Esophagus muscularis mucosa (tissue), 4 donors: Measurements from ENCODE around the gene RPL22. TPM values are rescaled to one million over a fixed set of nuclear protein-coding genes. Genes with fewer than 3 reads are reported as not detected.

Experiments used
- DNase-seq: peaks from one replicate; pipeline ENCODE4 v3.0.0-alpha.2; 2017; ENCODE audit errors: extremely low spot score
- H3K27ac ChIP-seq, 4 donors: fragments of 200-600 bp; sonication (generic); replicated peaks in 1 of 4; 1 replicate in 3 of 4; 2 replicates in 1 of 4; pipeline ENCODE4 v1.5.1; 2016 to 2019; ENCODE audit warnings: mild to moderate bottlenecking in 1 of 4
- H3K27me3 ChIP-seq, 4 donors: fragments of 200-600 bp; sonication (generic); one replicate each; pipeline versions ENCODE4 v1.5.1 to v1.6.0; 2016 to 2019
- H3K36me3 ChIP-seq, 4 donors: fragments of 200-600 bp; sonication (generic); one replicate each; pipeline ENCODE4 v1.5.1; 2016 to 2019
- H3K4me1 ChIP-seq, 4 donors: fragments of 200-600 bp; sonication (generic); one replicate each; pipeline ENCODE4 v1.5.1; 2016 to 2019
- H3K4me3 ChIP-seq, 4 donors: fragments of 200-600 bp; sonication (generic); 1 replicate in 2 of 4; 2 replicates in 2 of 4; pipeline ENCODE4 v1.5.1; 2016 to 2019; ENCODE audit warnings: mild to moderate bottlenecking in 4 of 4, moderate library complexity in 1 of 4
- H3K9me3 ChIP-seq, 4 donors: fragments of 200-600 bp; sonication (generic); 1 replicate in 3 of 4; 2 replicates in 1 of 4; pipeline ENCODE4 v1.5.1; 2016 to 2019
- EP300 ChIP-seq: sonication (generic); formaldehyde crosslinking; IDR thresholded peaks from one replicate; pipeline ENCODE4 v1.6.1; 2017; ENCODE audit warnings: antibody characterized with exemption
- POLR2A ChIP-seq: fragments of 450-650 bp; IDR thresholded peaks from one replicate; pipeline ENCODE4 v1.6.1; 2017; ENCODE audit warnings: antibody characterized with exemption, moderate library complexity, mild to moderate bottlenecking, low read depth
- POLR2AphosphoS5 ChIP-seq, 2 donors: sonication (generic); formaldehyde crosslinking; IDR thresholded peaks; one replicate each; pipeline ENCODE4 v1.6.1; 2017; ENCODE audit warnings: antibody characterized with exemption in 2 of 2
- WGBS: methylation state at CpG from one replicate; pipeline ENCODE4 v1.1.5; 2018; 5-methylcytosine and 5-hydroxymethylcytosine counted together
- intact Hi-C: fragments of 100-400 bp; cut with DNase I; formaldehyde crosslinking; loops from one replicate; pipeline ENCODE4 v1.15.1; 2023
- total RNA-seq, 4 donors: library from RNA; depleted of rRNA; stranded (reverse); fragments of >200 nt; gene quantifications; one replicate each; pipeline versions ENCODE4 v1.1.0 to v1.2.1, GENCODE V29; 2016
- TF ChIP-seq, protein P1 (sequence below), 3 experiments: fragments of 200-600 bp in 2 of 3; fragments of 450-650 bp in 1 of 3; sonication (generic) in 2 of 3; IDR thresholded peaks; one replicate each; pipeline ENCODE4 v1.5.1; 2017 to 2019; ENCODE audit warnings: antibody characterized with exemption in 3 of 3, mild to moderate bottlenecking in 2 of 3, moderate library complexity in 1 of 3

Gene RPL22
- total RNA-seq, 4 donors from 2014 or later: 150 to 225 (median 218) TPM

- Histone ChIP-seq H3K4me3 (no peak overlapping the region), H3K27me3 (peaks cover 0 to 40% (median 5%) of the 10 kb centered on the region in 4 donors), H3K4me1 (peaks cover 6 to 15% (median 12%) of the 10 kb centered on the region in 4 donors), H3K27ac (no peak overlapping the region), H3K9me3 (no peaks in the 10 kb centered on the region), H3K36me3 (peaks cover 0 to 2% (median 0%) of the 10 kb centered on the region in 4 donors)
- DNase-seq: no peak
- 75% methylated on average over 11 of the region's 11 CpGs for WGBS
- TF ChIP-seq, protein P1, sequence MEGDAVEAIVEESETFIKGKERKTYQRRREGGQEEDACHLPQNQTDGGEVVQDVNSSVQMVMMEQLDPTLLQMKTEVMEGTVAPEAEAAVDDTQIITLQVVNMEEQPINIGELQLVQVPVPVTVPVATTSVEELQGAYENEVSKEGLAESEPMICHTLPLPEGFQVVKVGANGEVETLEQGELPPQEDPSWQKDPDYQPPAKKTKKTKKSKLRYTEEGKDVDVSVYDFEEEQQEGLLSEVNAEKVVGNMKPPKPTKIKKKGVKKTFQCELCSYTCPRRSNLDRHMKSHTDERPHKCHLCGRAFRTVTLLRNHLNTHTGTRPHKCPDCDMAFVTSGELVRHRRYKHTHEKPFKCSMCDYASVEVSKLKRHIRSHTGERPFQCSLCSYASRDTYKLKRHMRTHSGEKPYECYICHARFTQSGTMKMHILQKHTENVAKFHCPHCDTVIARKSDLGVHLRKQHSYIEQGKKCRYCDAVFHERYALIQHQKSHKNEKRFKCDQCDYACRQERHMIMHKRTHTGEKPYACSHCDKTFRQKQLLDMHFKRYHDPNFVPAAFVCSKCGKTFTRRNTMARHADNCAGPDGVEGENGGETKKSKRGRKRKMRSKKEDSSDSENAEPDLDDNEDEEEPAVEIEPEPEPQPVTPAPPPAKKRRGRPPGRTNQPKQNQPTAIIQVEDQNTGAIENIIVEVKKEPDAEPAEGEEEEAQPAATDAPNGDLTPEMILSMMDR (IDR thresholded peaks at IDR 0.05): no peak
- TF ChIP-seq POLR2AphosphoS5 (IDR thresholded peaks at IDR 0.05) (no peak), POLR2A (no peak), EP300 (no peak)
- intact Hi-C loops: no loop called here
Measured at GRCh38 chr1:6150006-6150938, 49.1 kb downstream of the RPL22 start.

GRCh38 chr1:6149597-6149996, 49.8 kb downstream of the RPL22 start:
- TF ChIP-seq, protein P1 (IDR thresholded peaks at IDR 0.05): no peak
- TF ChIP-seq EP300 (no peak), POLR2AphosphoS5 (IDR thresholded peaks at IDR 0.05) (no peak), POLR2A (no peak)
- peaks cover 0 to 2% (median 0%) of the 10 kb centered on the region in 4 donors for H3K36me3 ChIP-seq
- H3K4me3 ChIP-seq: no peak overlapping the region
- intact Hi-C loops: no loop called here
- no peaks in the 10 kb centered on the region for H3K9me3 ChIP-seq
- H3K27ac ChIP-seq: no peak overlapping the region
- H3K27me3 ChIP-seq: peaks cover 0 to 43% (median 5%) of the 10 kb centered on the region in 4 donors
- DNase-seq: no peak
- H3K4me1 ChIP-seq: peaks cover 6 to 15% (median 12%) of the 10 kb centered on the region in 4 donors
- WGBS: 94% methylated on average over 1 of the region's 1 CpG

GRCh38 chr1:6148497-6149241, 50.7 kb downstream of the RPL22 start:
- DNase-seq: no peak
- H3K27me3 ChIP-seq: peaks cover 0 to 48% (median 5%) of the 10 kb centered on the region in 4 donors
- intact Hi-C loops: no loop called here

GRCh38 chr1:6145864-6146410, 53.5 kb downstream of the RPL22 start:
- intact Hi-C loops: no loop called here
- TF ChIP-seq, protein P1 (IDR thresholded peaks at IDR 0.05): no peak
- no peak for TF ChIP-seq POLR2A
- TF ChIP-seq EP300: no peak
- no peak for TF ChIP-seq POLR2AphosphoS5 (IDR thresholded peaks at IDR 0.05)
- WGBS: 93% methylated on average over 24 of the region's 24 CpGs
- DNase-seq: no peak
- no peak overlapping the region for H3K27ac ChIP-seq
- peaks cover 0 to 49% (median 5%) of the 10 kb centered on the region in 4 donors for H3K27me3 ChIP-seq
- peaks cover 6 to 15% (median 12%) of the 10 kb centered on the region in 4 donors for H3K4me1 ChIP-seq
- H3K9me3 ChIP-seq: no peaks in the 10 kb centered on the region
- H3K36me3 ChIP-seq: peaks cover 0 to 1% (median 0%) of the 10 kb centered on the region in 4 donors
- no peak overlapping the region for H3K4me3 ChIP-seq

More at GRCh38 chr1:6148497-6149241, 50.7 kb downstream of the RPL22 start:
- TF ChIP-seq, protein P1 (IDR thresholded peaks at IDR 0.05): no peak
- TF ChIP-seq EP300 (no peak), POLR2AphosphoS5 (IDR thresholded peaks at IDR 0.05) (no peak), POLR2A (no peak)
- peaks cover 0 to 2% (median 0%) of the 10 kb centered on the region in 4 donors for H3K36me3 ChIP-seq
- no peak overlapping the region for H3K27ac ChIP-seq
- no peaks in the 10 kb centered on the region for H3K9me3 ChIP-seq
- H3K4me1 ChIP-seq: peaks cover 6 to 15% (median 12%) of the 10 kb centered on the region in 4 donors
- WGBS: 16% methylated on average over 10 of the region's 53 CpGs
- peak overlapping the region; percentile 28 to 39 (median 34) for H3K4me3 ChIP-seq
